Keratinocyte (primary cell): Measurements from ENCODE around the gene CUX1.

Experiments
- CTCF ChIP-seq, 3 experiments: IDR thresholded peaks in 1 of 3; conservative IDR thresholded peaks in 1 of 3; optimal IDR thresholded peaks in 1 of 3; 2 replicates in 2 of 3; 3 replicates in 1 of 3; pipeline versions ENCODE3 to v1.5.1; 2011; ENCODE audit warnings: low read length in 3 of 3, mild to moderate bottlenecking in 3 of 3, moderate library complexity in 2 of 3, control low read depth in 1 of 3, inconsistent platforms in 1 of 3; ENCODE audit not compliant: insufficient read depth in 2 of 3; ENCODE audit errors: extremely low read depth in 1 of 3
- EZH2 ChIP-seq: IDR thresholded peaks from one replicate; pipeline ENCODE4 v1.6.1; 2012; ENCODE audit warnings: inconsistent platforms, mild to moderate bottlenecking, low read length, moderate library complexity

- TF ChIP-seq CTCF (optimal IDR thresholded peaks at IDR 0.05 in 1 of 3, IDR thresholded peaks at IDR 0.05 in 1 of 3, conservative IDR thresholded peaks at IDR 0.05 in 1 of 3; ENCODE audit: extremely low read depth in 1 of 3, insufficient read depth in 2 of 3, low read length in 3 of 3) (no peak), EZH2 (no peak)
These were observed 111.8 kb downstream of the CUX1 start for GRCh38 chr7:101929256-101929655.
